Measurements from ENCODE around the gene B3GLCT.

Gene B3GLCT

GRCh38 chr13:31248965-31249539 is 49.3 kb downstream of the B3GLCT start:
- no peak for DNase-seq
- in situ Hi-C loops (cut with MboI; ENCODE audit: low pct_unique_long_range_greater_than_20kb, low sequenced_read_pairs), result loop anchor here (25.0 kb wide), 1 partner anchor 163 kb away; no protein-coding TSS in a partner anchor

GRCh38 chr13:31250435-31250834 is 50.7 kb downstream of the B3GLCT start:
- in situ Hi-C loops (cut with MboI; ENCODE audit: low pct_unique_long_range_greater_than_20kb, low sequenced_read_pairs), result no loop called here
- DNase-seq, result no peak

- in situ Hi-C loops (cut with MboI; ENCODE audit: low pct_unique_long_range_greater_than_20kb, low sequenced_read_pairs), result no loop called here
- no peak for DNase-seq
Measured at GRCh38 chr13:31261241-31261640, 61.5 kb downstream of the B3GLCT start.

GRCh38 chr13:31263346-31263745 is 63.6 kb downstream of the B3GLCT start:
- no peak for DNase-seq
- in situ Hi-C loops (cut with MboI; ENCODE audit: low pct_unique_long_range_greater_than_20kb, low sequenced_read_pairs), result no loop called here

GRCh38 chr13:31264151-31264550 is 64.4 kb downstream of the B3GLCT start:
- no peak for DNase-seq
- in situ Hi-C loops (cut with MboI; ENCODE audit: low pct_unique_long_range_greater_than_20kb, low sequenced_read_pairs), result no loop called here

GRCh38 chr13:31267126-31267784 is 67.5 kb downstream of the B3GLCT start:
- in situ Hi-C loops (cut with MboI; ENCODE audit: low pct_unique_long_range_greater_than_20kb, low sequenced_read_pairs), result no loop called here
- no peak for DNase-seq

- DNase-seq, result no peak
- in situ Hi-C loops (cut with MboI; ENCODE audit: low pct_unique_long_range_greater_than_20kb, low sequenced_read_pairs), result no loop called here
Measured at GRCh38 chr13:31274390-31274789, 74.6 kb downstream of the B3GLCT start.

- DNase-seq, result no peak
- in situ Hi-C loops (cut with MboI; ENCODE audit: low pct_unique_long_range_greater_than_20kb, low sequenced_read_pairs), result no loop called here
Measured at GRCh38 chr13:31276421-31276820, 76.6 kb downstream of the B3GLCT start.

GRCh38 chr13:31278869-31279268 is 79.1 kb downstream of the B3GLCT start:
- in situ Hi-C loops (cut with MboI; ENCODE audit: low pct_unique_long_range_greater_than_20kb, low sequenced_read_pairs), result no loop called here
- no peak for DNase-seq

GRCh38 chr13:31282741-31283455 is 83.1 kb downstream of the B3GLCT start:
- no peak for DNase-seq
- in situ Hi-C loops (cut with MboI; ENCODE audit: low pct_unique_long_range_greater_than_20kb, low sequenced_read_pairs), result no loop called here

- in situ Hi-C loops (cut with MboI; ENCODE audit: low pct_unique_long_range_greater_than_20kb, low sequenced_read_pairs), result no loop called here
Measured at GRCh38 chr13:31286930-31287329, 87.2 kb downstream of the B3GLCT start.

GRCh38 chr13:31301119-31301518 is 101.3 kb downstream of the B3GLCT start:
- in situ Hi-C loops (cut with MboI; ENCODE audit: low pct_unique_long_range_greater_than_20kb, low sequenced_read_pairs), result no loop called here
- DNase-seq, result no peak

More at GRCh38 chr13:31286930-31287329, 87.2 kb downstream of the B3GLCT start:
- DNase-seq, result no peak

- no peak for DNase-seq
- in situ Hi-C loops (cut with MboI; ENCODE audit: low pct_unique_long_range_greater_than_20kb, low sequenced_read_pairs), result no loop called here
Measured at GRCh38 chr13:31310356-31310755, 110.6 kb downstream of the B3GLCT start.

GRCh38 chr13:31310786-31311185 is 111.0 kb downstream of the B3GLCT start:
- in situ Hi-C loops (cut with MboI; ENCODE audit: low pct_unique_long_range_greater_than_20kb, low sequenced_read_pairs), result no loop called here
- no peak for DNase-seq

GRCh38 chr13:31311921-31312320 is 112.1 kb downstream of the B3GLCT start:
- in situ Hi-C loops (cut with MboI; ENCODE audit: low pct_unique_long_range_greater_than_20kb, low sequenced_read_pairs), result no loop called here
- DNase-seq, result no peak

GRCh38 chr13:31314961-31315360 is 115.2 kb downstream of the B3GLCT start:
- in situ Hi-C loops (cut with MboI; ENCODE audit: low pct_unique_long_range_greater_than_20kb, low sequenced_read_pairs), result no loop called here
- DNase-seq, result no peak

GRCh38 chr13:31320946-31321345 is 121.2 kb downstream of the B3GLCT start:
- in situ Hi-C loops (cut with MboI; ENCODE audit: low pct_unique_long_range_greater_than_20kb, low sequenced_read_pairs), result no loop called here
- DNase-seq, result no peak

- in situ Hi-C loops (cut with MboI; ENCODE audit: low pct_unique_long_range_greater_than_20kb, low sequenced_read_pairs), result no loop called here
- no peak for DNase-seq
Measured at GRCh38 chr13:31321457-31321856, 121.7 kb downstream of the B3GLCT start.

- no peak for DNase-seq
- in situ Hi-C loops (cut with MboI; ENCODE audit: low pct_unique_long_range_greater_than_20kb, low sequenced_read_pairs), result no loop called here
Measured at GRCh38 chr13:31322026-31322425, 122.3 kb downstream of the B3GLCT start.

GRCh38 chr13:31322702-31323405 is 123.1 kb downstream of the B3GLCT start:
- in situ Hi-C loops (cut with MboI; ENCODE audit: low pct_unique_long_range_greater_than_20kb, low sequenced_read_pairs), result no loop called here
- no peak for DNase-seq

Data from KBM-7 (cell line).